ENCODE measurements around the gene PSMD11. TPM values are rescaled to one million over a fixed set of nuclear protein-coding genes. Genes with fewer than 3 reads are reported as not detected.

The PSMD11 gene
- total RNA-seq, 1 donor from 2014 or later: 129 TPM

Other genes with a start within 250 kb of the PSMD11 start
- gene RHBDL3, start 178.7 kb upstream of the PSMD11 start, total RNA-seq: 1.1 and 1.4 TPM in 2 replicates
- 15.3 and 16.2 TPM in 2 replicates for gene C17orf75, start 102.3 kb upstream of the PSMD11 start, total RNA-seq
- 148 and 168 TPM in 2 replicates for gene ZNF207, start 94.4 kb upstream of the PSMD11 start, total RNA-seq
- 7.2 and 7.6 TPM in 2 replicates for gene CDK5R1, start 42.5 kb downstream of the PSMD11 start, total RNA-seq